HG03280 (cell line): ENCODE measurements around the gene TUSC2.

ENCODE experiments used
- ATAC-seq: cut with Tn5 transposase; IDR thresholded peaks from one replicate; pipeline ENCODE4 v1.9.1; 2021; ENCODE audit warnings: mild to moderate bottlenecking, moderate library complexity; ENCODE audit not compliant: unreplicated experiment

Gene TUSC2

GRCh38 chr3:50337175-50337861 lies 9.3 kb upstream of the TUSC2 start:
- ATAC-seq, result peak; percentile 80

GRCh38 chr3:50336452-50337174 lies 8.6 kb upstream of the TUSC2 start:
- ATAC-seq, result peak; percentile 34

- no peak for ATAC-seq
Measured at GRCh38 chr3:50334339-50335075, 6.5 kb upstream of the TUSC2 start.

- no peak for ATAC-seq
Measured at GRCh38 chr3:50333744-50334328, 5.8 kb upstream of the TUSC2 start.

- no peak for ATAC-seq
Measured at GRCh38 chr3:50331364-50331907, 3.4 kb upstream of the TUSC2 start.

GRCh38 chr3:50330330-50330729 lies 2.3 kb upstream of the TUSC2 start:
- ATAC-seq, result no peak

GRCh38 chr3:50327129-50327528 lies 894 bp downstream of the TUSC2 start:
- ATAC-seq, result no peak

GRCh38 chr3:50326182-50326541 lies 1.9 kb downstream of the TUSC2 start:
- no peak for ATAC-seq

GRCh38 chr3:50325497-50326181 lies 2.4 kb downstream of the TUSC2 start:
- ATAC-seq, result no peak

GRCh38 chr3:50325113-50325480 lies 2.9 kb downstream of the TUSC2 start:
- ATAC-seq, result no peak

- no peak for ATAC-seq
Measured at GRCh38 chr3:50324351-50325112, 3.5 kb downstream of the TUSC2 start.

- no peak for ATAC-seq
Measured at GRCh38 chr3:50323614-50324199, 4.3 kb downstream of the TUSC2 start.

GRCh38 chr3:50323092-50323600 lies 4.9 kb downstream of the TUSC2 start:
- ATAC-seq, result no peak

- no peak for ATAC-seq
Measured at GRCh38 chr3:50322386-50323091, 5.5 kb downstream of the TUSC2 start, which contains the start of gene HYAL2. TSS of gene HYAL2 (minus strand) at chr3:50322745. CDS start at chr3:50320489, 2,256 bp downstream.

- no peak for ATAC-seq
Measured at GRCh38 chr3:50322115-50322385, 6.0 kb downstream of the TUSC2 start.

- peak; percentile 74 for ATAC-seq
Measured at GRCh38 chr3:50321336-50322114, 6.5 kb downstream of the TUSC2 start.

- peak; percentile 49 for ATAC-seq
Measured at GRCh38 chr3:50320853-50321335, 7.1 kb downstream of the TUSC2 start.
